LNCaP clone FGC (cell line): ENCODE results near the gene MAPK1.

ENCODE experiments used
- DNase-seq: peaks from one replicate; pipeline ENCODE4 v3.0.0-alpha.2; 2011; ENCODE audit warnings: low read depth
- H3K4me3 ChIP-seq: 2 replicates; pipeline ENCODE4 v1.5.1; 2011; ENCODE audit warnings: mild to moderate bottlenecking, low read depth, low read length, control low read depth
- TF ChIP-seq, protein P1 (sequence below): IDR thresholded peaks from 2 replicates; pipeline ENCODE4 v1.5.1; 2012; ENCODE audit warnings: mild to moderate bottlenecking; ENCODE audit not compliant: control insufficient read depth, insufficient read depth; ENCODE audit errors: extremely low read depth

The MAPK1 gene

DNA sequence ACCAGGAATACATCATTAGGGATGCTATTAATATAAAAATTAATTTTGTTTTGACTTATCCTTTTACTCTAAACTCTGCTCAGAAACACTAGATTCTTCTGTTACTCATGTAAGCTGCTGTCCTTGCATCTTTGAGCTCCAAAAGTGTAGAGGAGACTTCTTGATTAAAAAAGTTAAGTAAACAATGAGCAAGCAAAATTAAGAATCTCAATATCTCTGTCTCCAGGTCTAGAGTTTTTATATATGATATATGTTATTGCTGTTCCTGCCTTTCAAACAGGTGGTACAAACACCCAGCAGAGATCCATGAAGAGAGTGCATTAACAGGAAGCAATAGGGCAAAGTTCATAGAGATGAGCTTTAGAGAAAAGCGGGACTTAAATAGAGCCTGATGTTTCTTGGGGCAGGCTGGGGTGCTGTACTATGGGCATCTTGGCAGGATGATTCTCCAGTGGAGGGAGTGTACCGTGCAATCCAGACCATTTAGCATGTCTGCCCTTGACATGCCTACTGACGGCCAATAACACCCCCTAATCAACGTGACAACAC is 6.9 kb downstream of the MAPK1 start:
- DNase-seq, result no peak
- H3K4me3 ChIP-seq, result no peak overlapping the region
- TF ChIP-seq, protein P1, sequence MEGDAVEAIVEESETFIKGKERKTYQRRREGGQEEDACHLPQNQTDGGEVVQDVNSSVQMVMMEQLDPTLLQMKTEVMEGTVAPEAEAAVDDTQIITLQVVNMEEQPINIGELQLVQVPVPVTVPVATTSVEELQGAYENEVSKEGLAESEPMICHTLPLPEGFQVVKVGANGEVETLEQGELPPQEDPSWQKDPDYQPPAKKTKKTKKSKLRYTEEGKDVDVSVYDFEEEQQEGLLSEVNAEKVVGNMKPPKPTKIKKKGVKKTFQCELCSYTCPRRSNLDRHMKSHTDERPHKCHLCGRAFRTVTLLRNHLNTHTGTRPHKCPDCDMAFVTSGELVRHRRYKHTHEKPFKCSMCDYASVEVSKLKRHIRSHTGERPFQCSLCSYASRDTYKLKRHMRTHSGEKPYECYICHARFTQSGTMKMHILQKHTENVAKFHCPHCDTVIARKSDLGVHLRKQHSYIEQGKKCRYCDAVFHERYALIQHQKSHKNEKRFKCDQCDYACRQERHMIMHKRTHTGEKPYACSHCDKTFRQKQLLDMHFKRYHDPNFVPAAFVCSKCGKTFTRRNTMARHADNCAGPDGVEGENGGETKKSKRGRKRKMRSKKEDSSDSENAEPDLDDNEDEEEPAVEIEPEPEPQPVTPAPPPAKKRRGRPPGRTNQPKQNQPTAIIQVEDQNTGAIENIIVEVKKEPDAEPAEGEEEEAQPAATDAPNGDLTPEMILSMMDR, result no peak

DNA sequence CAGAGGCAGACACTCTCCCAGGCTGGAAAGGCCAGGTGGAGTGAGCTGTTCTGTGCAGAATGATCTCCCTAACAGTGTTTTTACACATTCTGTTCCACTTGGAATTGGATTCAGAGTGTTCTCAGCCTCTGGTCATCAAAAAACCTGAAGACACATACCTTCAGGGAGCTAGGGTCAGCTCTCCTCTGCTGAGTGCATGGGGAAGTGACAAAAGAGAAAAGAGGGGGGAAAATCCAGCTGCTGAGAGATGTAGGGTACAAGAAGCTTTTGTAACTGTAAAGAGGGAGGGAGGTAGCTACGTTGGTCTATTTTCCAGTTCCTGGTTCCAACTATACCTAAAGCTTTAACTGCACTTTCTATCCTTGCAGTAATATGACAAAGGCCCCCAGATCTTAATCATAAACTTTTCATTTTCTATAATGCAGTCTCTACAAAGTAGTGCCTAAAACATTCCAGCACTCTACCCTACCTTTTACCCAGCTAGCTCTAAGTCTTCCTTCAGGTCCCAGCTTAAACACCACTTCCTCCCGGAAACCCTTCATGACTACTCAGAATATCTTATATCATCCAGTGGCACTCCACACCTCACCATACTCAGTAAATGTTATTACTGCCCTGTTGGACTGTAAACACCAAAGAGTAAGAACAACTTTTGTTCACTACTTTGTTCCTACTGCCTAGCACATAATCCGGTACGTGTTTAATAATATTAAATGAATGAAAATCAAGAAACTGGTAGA is 9.2 kb downstream of the MAPK1 start:
- no peak overlapping the region for H3K4me3 ChIP-seq
- DNase-seq, result no peak
- TF ChIP-seq, protein P1, result no peak

DNA sequence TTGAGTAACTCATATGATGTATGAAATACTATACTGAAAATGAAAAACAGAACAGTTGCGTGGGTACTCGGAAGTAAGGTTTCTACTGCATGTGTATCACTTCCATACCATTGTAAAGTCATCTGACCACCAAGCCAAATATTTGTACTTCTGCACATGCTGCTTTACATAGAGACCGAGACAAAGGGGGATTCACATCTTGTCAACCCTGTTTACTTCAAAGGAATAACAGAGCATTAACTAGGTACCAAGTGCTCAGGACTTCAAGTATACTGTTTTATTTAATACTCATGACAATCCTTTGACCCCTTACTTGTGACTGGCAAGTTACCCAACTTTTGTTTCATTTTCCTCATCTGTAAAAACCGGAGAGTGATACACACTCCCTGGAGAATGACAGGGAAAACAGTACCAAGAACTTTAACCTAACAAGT is 9.9 kb downstream of the MAPK1 start:
- TF ChIP-seq, protein P1, result no peak

DNA sequence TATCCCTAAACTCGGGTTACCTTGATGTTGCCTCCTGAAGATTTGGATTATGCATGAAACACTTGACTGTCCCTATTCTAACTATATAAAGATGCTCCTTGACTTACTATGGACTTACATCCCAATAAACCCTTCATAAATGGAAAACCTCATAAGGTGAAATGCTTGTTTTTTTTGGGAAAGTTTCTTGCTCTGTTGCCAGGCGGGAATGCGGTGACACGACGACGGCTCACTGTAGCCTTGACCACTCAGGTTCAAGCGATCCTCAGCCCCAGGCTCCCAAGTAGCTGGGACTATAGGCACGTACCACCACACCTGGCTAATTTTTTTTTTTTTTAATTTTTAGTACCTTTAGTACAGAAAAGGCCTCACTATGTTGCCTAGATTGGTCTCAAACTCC is 10.6 kb downstream of the MAPK1 start:
- TF ChIP-seq, protein P1, result no peak
- DNase-seq, result no peak
- H3K4me3 ChIP-seq, result no peak overlapping the region

More for the DNA sequence above, 9.9 kb downstream of the MAPK1 start:
- no peak overlapping the region for H3K4me3 ChIP-seq
- no peak for DNase-seq

DNA sequence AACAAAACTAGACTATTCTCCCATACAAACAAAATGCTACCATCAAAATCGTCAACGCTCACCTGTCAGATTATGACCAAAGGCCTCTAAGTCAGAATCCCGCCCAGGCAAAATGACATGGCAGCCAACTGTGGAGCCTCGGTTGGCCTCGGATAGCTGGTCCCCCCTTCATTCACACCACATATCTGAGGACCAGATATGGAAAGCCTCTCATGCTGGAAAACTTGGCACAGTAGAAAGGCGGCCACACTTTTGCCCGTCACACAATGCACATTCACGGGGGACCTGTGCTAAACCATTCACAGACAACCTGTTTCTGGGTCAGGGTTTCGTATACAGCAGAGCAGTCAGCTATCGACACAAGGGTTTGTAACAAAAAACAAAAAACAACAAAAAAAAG is 11.2 kb downstream of the MAPK1 start:
- TF ChIP-seq, protein P1, result no peak
- DNase-seq, result no peak

DNA sequence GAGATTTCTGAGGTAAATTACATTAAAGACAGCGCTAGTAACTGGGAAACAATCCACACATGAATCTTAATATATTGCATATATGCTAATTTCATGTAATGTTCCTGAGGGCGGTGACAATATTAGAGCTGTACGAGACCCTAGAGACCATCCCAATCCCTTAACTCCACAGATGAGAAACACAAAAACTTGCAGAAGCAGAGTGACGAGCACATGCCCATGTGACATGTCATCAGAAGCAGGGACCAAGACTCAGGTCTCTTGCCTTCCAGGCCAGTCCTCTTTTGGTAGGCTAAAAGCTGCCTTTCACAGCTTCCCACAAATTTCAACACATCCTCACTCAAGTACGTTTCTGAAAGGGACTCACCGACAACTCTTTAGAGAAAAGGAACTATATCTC is 11.8 kb downstream of the MAPK1 start:
- no peak for DNase-seq
- TF ChIP-seq, protein P1, result no peak
- H3K4me3 ChIP-seq, result no peak overlapping the region

More for the DNA sequence above, 11.2 kb downstream of the MAPK1 start:
- no peak overlapping the region for H3K4me3 ChIP-seq
